Dedifferentiated amniotic fluid mesenchymal stem cell (primary cell): Measurements from ENCODE around the gene AEBP1.

ENCODE experiments used
- DNase-seq: peaks from one replicate; pipeline ENCODE4 v3.0.0-alpha.2; 2016; ENCODE audit errors: extremely low spot score

Gene AEBP1

DNA sequence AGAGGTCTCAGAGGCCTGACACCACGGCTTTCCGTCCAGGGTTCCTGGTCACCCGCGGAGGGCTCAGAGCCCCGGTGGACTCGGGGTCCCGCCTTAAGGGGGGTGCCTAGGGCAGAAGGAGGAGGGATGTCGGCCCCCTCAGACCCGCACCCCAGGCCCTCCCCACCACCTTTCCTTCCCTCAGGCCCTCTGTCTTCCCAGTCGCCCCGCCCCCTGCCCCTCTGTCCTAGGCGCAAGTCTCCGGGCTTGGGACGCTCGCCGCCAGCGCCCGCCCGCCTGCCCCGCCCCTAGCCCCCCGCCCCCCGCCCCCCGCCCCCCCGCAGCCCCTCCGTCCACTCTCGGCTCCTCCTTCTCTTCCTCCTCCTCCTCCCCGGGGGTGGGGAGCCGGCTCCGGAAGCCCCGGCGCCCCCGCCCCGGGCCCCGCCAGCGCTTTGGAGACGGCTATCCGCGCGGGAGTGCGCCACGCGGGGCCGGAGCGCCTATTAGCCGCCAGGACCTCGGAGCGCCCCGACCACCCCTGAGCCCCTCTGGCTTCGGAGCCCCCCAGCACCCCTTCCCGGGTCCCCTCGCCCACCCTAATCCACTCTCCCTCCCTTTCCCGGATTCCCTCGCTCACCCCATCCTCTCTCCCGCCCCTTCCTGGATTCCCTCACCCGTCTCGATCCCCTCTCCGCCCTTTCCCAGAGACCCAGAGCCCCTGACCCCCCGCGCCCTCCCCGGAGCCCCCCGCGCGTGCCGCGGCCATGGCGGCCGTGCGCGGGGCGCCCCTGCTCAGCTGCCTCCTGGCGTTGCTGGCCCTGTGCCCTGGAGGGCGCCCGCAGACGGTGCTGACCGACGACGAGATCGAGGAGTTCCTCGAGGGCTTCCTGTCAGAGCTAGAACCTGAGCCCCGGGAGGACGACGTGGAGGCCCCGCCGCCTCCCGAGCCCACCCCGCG is at the start of gene AEBP1:
TSS of gene AEBP1 (plus strand) at position 423 of the 937 bp plus-strand sequence. CDS start at position 744, 321 bp downstream.
- DNase-seq = no peak

DNA sequence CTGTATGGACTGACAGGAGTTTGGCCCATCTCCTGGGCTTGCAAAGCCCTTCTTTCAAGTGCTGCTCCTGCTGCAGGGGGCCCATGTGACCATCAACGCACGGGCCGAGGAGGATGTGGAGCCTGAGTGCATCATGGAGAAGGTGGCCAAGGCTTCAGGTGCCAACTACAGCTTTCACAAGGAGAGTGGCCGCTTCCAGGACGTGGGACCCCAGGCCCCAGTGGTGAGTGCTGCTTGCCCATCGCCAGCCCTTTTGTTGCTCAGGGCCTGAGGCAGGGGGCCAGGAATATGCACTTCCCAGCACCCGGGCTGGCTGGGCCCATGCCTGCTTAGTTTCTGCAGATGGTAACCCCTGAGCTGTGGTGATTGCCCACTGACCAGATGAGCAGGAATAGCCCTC is 47.5 kb upstream of the AEBP1 start:
- DNase-seq = no peak

DNA sequence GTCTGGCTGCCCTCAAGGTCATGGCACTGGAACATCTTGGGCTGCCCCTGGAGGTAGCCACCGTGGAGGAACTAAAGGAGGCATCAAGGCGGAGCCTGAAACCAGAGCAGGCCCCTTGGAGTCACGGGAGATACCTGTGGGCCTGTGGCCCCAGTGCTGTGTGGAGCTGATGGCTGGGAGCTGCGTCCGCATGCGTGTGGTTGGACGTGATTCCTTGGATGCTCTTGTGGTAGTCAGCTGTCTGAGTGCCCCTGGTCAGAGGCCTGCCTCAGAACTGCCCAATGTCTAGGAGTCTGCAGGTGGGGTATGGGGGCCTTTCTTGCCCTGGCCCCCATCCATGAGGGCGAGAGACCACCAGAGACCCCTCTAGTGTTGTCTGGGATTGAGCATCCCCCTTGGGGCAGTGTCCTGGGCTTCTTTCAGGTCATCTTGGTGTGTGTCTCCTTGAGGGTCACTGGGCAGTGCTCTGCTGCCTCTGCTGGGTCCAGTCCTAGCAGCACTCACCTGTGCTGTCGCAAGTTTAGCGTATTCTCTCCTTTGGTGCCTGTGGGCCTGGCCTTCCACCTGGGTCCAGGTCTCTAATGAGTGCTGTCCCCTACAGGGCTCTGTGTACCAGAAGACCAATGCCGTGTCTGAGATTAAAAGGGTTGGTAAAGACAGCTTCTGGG is 46.8 kb upstream of the AEBP1 start:
- no peak for DNase-seq

DNA sequence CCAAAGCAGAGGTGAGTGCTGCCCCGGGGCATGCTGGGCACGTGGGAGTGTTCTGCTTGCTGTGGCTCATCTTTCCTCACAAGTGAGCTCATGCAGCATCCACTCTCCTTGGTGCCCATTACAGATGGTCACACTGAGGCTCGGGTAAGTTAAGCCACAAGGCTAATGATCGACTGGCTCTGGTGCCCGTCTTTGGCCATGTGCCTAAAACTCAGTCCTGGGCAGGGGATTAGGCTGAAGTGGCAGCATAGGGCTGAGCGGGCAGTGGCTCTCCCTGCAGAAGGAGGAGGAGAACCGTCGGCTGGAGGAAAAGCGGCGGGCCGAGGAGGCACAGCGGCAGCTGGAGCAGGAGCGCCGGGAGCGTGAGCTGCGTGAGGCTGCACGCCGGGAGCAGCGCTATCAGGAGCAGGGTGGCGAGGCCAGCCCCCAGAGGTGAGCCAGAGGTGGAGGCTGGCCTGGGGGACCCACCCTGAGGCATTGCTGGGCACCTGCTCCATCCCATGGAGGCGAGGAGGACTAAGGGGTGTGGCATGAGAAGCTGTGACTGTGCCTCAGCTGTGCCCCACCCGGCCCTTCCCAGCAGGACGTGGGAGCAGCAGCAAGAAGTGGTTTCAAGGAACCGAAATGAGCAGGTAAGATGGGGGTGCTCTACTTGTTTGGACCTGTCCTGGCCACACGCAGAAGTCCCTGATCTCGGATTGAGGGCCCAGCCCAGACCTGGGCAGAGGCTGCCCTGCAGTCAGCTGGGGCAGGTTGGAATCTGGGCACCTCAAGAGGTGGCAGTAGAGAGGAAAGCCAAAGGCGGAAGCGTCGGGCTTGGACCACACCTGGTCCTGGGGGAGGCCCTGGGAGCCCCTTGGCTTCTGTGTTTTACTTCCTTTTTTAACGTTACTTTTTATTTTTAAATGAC is 46.0 kb upstream of the AEBP1 start:
- DNase-seq = no peak

DNA sequence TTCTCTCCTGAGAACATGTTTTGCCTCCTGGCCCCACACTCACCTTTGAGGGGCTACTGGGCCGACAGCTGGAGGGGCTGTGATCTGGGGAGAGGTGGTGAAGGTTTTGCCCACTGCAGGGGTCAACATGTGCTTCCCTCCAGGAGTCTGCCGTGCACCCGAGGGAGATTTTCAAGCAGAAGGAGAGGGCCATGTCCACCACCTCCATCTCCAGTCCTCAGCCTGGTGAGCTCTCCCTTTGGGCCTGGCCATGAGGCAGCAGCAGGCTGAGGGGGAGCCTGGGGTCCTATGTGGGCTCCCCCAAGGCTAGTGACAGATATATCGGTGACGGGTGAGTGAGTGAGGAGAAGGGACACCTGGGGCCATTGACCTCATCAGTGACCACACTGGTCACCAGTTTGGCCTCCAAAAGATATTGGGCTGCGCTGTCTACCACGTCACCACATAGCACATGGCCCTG is 45.4 kb upstream of the AEBP1 start:
- no peak for DNase-seq

DNA sequence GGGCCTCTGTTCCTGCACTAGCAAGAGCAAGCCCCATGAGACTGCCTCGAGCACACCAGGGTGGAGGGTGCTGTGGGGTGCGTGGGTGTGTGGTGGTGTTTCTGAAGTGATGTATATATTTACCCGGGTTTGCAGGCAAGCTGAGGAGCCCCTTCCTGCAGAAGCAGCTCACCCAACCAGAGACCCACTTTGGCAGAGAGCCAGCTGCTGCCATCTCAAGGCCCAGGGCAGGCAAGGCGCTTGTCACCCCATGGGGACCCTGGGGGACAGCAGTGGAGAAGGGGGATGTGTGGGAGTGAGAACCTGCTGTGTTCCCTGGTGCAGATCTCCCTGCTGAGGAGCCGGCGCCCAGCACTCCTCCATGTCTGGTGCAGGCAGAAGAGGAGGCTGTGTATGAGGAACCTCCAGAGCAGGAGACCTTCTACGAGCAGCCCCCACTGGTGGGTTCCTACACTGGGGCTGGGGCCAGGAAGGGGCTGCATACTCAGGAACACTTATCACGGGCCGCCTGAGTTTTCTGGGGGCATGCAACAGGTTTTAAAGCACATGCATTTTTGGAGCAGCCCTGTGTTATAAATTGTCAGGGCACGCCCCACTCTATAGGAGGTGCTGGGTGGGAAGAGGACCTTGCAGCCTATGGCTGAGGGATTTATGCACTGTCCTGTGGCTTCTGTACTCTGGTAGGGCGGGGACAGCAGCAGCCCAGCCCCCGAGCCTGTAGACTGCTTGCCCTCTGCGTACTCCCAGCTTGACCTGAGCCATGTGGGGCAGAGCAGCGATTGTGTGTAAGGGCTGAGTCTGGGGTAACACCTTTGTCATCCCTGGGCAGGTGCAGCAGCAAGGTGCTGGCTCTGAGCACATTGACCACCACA is 44.7 kb upstream of the AEBP1 start:
- DNase-seq = no peak

DNA sequence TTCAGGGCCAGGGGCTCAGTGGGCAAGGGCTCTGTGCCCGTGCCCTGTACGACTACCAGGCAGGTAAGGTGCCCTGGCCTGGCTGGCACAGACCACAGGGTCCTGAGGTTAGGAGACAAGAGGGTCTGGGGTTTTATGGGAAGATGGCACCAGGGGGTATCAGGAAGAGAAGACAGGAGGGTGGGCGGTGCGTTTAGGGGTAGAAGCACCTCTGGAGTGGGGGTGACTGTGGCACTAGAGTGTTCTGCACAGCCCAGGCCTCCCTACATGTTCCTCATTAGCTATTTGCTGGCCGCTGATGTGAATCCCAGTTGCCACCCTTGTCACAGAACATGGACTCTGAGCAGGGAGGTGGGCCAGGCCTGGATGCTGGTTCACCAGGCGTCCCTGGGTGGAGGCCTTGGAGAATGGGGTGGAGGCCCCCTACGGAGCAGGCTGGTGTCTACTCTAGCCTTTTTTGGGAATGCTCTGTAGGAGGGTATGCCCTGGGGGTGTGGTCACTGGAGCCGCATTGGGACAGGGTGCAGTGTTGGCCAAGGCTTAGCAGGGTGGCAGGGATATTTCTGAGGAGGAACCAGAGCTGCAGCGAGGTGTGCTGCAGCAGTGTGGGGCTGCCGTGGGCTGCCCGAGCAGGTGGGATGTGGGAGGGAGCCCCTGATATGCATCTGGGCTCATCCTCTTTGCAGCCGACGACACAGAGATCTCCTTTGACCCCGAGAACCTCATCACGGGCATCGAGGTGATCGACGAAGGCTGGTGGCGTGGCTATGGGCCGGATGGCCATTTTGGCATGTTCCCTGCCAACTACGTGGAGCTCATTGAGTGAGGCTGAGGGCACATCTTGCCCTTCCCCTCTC is 43.8 kb upstream of the AEBP1 start:
- no peak for DNase-seq

DNA sequence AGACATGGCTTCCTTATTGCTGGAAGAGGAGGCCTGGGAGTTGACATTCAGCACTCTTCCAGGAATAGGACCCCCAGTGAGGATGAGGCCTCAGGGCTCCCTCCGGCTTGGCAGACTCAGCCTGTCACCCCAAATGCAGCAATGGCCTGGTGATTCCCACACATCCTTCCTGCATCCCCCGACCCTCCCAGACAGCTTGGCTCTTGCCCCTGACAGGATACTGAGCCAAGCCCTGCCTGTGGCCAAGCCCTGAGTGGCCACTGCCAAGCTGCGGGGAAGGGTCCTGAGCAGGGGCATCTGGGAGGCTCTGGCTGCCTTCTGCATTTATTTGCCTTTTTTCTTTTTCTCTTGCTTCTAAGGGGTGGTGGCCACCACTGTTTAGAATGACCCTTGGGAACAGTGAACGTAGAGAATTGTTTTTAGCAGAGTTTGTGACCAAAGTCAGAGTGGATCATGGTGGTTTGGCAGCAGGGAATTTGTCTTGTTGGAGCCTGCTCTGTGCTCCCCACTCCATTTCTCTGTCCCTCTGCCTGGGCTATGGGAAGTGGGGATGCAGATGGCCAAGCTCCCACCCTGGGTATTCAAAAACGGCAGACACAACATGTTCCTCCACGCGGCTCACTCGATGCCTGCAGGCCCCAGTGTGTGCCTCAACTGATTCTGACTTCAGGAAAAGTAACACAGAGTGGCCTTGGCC is 43.0 kb upstream of the AEBP1 start:
- DNase-seq = no peak

DNA sequence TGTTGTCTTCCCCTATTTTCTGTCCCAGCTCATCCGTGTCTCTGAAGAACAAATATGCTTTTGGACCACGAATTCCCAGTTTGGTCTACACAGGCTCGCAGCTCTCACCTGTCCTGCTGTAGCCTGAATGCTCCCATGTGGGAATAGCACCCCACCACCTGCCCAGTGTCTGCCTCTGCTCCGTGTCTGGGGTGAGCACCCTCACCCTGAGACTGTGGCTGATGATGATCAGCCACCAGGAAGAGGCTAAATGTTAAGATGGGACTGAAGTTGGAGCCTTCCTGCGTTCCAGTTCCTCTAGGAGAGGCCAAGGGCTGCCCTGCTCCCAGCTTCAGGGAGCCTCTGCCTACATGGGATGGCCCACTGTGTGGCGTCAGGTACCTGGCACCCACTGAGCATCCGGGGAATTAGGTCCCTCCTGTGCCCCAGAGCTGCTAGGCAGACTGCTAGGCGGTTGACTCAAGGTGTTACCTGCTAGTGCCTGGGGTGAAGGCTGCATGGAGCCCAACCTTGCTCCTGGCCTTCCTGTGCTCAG is 42.4 kb upstream of the AEBP1 start:
- no peak for DNase-seq

DNA sequence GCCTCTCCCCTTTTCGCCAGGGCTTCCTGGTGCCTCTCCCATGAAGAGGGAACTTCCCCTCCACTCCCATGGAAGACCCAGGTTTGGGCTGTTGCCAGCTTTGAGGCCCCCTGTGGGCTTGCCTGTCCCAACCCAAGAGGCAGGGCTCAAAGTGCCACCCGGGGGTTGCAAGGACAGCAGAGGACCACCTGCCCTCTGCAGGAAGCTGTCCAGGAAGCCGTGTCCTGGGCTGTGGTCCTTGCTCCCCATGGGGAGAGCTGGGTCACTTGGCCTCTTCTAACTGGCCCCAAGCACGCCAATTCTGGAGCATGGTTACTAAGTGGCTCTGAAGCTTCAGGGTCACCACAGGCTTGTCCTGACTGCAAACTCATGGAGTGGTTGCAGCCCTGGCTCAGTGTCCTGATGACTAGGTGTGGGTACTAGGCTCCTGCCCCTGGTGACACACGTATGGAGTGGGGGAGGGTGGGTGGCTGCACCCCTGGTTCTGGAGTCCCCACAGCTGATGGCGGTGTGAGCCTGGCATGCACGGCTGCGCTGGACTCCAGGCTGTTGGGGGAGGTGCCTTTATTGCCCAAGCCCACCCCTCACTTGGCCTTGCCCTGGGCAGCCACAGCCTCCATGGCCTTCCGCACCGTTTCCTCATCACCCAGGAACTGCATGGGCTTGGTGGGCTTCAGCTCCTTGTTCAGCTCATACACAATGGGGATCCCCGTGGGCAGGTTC is 41.8 kb upstream of the AEBP1 start:
- no peak for DNase-seq

DNA sequence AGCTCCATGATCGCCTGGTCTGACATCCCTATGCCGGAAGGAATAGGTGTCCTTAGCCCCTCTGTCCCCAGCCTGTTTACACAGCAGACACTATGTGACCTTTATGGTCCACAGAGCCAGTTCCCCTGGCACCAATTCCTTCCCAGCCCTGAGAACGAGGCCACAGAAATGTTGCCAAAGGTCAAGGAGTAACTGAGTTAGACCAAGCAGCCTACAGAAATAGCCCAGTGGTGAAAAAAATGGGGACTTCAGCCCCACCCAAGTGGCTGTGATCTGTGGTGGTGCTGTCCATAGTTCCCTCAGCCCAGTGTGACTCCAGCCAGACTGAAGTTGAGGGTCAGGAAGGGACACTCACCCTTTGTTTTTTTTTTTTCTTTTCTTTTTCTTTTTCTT is 41.2 kb upstream of the AEBP1 start:
- DNase-seq = no peak

DNA sequence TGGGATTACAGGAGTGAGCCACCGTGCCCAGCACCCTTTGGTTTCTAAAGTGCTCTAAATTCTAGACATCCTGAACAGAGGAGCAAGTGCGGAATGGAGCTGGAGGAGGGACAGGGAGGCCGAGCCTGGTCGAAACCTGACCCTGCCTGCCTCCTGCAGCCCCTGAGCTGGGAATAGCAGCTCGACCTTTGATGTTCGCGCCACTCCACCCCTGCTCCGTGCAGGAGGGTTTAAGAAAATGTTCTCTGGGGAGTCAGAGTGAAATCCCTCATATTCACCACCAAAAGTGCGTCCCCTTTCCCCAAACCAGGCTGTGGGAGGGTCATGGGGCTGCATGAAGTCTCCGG is 40.6 kb upstream of the AEBP1 start:
- no peak for DNase-seq

DNA sequence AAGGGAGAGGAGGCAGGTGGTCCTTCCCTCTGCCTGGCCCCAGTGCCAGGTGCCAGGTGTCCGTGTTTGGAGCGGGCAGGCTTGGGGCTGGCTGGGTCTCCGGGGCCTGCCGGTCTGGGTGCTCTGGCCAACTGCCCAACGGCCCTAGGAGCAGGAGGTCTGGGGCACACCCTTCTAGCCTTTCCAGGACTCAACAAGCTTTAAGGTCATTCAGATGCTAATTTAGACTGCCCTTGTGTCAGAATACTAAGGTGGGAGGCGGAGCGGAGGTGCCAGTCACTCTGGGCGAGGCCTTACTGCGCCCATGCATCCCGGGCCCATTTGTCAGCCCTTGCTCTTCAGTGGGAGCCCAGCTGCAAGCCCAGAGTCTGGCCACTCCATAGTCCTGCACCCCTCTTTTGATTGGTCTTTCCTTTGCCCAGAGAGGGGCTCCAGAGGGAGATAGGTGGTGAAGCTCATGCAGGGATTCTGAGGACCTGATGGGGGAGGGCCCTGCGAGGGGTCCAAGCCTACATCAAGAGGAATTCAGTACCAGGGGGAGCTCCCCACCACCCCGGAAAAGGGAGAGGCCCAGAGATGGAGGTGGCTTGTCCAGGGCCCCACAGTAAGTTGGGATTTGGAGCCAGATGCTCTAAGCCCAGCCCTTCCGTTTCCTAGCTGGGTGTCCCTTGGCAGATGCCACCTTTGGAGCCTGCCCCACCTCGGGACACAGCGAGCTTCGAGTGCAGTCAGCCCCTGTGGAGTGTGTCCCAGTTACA is 40.1 kb upstream of the AEBP1 start:
- no peak for DNase-seq

DNA sequence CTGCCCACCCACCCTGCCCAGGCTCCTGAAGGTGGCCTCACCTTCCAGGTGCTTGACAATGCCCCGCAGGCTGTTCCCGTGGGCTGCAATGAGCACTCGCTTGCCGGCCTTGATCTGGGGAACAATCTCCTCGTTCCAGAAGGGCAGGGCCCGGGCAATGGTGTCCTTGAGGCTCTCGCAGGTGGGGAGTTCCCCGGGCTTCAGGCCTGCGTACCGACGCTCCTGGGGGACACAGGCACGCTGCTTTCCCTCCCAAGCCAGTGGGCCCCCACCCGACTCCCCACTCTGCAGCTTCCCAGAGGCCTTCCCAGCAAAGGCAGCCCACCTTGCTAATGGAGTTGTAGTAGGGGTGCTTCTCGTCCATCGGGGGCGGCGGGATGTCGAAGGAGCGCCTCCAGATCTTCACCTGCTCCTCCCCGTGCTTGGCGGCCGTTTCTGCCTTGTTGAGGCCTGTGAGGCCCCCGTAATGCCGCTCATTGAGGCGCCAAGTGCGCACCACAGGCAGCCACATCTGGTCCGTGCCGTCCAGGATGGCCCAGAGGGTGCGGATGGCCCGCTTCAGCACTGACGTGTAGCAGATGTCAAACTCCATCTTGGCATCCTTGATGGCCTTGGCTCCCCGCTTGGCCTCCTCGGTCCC is 39.2 kb upstream of the AEBP1 start:
- no peak for DNase-seq

DNA sequence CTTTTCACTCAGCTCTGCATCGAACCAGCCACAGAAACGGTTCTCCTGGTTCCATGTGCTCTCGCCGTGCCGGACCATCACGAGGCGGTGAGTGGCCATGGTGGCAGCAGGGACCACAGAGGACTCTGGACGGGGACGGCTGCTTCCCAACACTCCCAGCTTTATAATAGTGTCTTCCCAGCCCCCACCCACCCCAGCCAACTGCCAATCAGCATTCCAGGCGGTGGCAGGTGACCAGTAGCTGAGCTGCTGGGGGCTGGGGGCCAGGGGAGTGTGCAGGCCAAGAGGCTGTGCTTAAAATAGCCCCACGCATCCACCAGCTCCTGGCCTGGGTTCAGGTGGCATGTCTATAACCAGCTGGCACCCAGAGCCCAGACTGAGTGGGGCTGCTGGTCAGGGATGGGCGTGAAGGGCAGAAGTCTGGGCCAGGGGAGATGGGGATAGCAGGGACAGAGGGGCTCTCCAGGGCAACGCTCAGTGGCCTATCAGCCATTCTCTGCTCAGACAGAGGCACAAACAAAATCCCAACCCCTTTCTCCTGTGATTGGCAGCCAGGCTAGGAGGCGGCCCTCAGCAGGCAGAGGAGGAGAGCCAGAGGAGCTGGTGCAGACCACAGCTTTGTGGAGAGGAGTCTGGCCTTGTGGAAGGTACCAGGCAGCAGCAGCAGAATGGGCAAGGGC is 38.6 kb upstream of the AEBP1 start, which contains the start of gene PGAM2:
TSS of gene PGAM2 (minus strand) at position 137 of the 680 bp plus-strand sequence. CDS start at position 99, 38 bp downstream.
- DNase-seq = no peak

DNA sequence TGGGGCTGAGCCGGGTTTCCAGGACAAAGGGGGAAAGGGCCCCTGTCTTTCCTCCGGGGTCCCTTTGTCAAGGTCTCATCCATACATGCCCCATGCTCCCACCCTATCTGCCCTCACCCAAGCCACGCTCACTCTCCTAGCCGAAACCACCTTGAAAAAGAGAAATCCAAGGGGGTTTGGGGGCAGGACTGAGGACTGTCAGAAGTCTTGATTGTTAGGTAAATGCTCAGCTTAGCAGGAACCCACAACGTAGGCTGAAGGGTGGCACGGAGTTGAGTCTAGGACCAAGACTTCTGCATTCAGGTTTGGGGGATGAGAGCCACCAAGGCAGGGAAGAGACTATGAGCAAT is 38.1 kb upstream of the AEBP1 start:
- no peak for DNase-seq
